ENCODE results near the gene ABLIM2.

Gene ABLIM2

DNA sequence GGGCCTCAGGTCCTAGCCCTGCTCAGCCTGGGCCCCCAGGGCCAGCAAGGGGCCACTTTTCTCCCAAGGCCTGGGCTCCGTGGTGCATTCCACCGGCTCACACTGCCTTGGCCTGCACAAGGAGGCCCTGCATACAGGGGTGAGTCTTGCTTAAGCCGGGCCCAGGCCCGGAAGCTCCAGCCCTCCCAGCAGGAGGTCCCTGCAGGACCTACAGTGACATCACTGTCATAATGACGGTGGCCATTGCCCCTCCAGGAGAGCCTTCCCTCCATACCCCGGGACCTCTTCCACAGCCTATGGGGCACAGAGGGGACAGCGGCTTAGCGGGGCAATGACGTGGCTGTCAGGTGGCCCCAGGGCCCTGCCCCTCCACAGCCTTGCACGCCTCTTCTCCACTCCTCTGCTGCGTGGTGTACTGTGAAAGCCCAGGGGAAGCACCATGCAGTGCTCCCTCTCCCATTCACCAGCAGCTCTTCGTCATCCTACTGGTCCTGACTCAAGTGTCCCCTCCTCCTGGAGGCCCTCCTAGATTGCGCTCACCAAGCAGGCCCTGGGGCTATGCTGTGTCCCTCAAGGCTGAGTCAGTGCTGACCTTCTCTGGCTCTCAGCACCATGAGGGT is 186.6 kb downstream of the ABLIM2 start:
- DNase-seq: no peak

- DNase-seq: no peak
These were observed 187.4 kb downstream of the ABLIM2 start for GRCh38 chr4:7971159-7971631.

GRCh38 chr4:7970361-7970946 is 188.2 kb downstream of the ABLIM2 start:
- DNase-seq: no peak

GRCh38 chr4:7968262-7968896 is 190.2 kb downstream of the ABLIM2 start:
- DNase-seq: no peak

- DNase-seq: no peak
These were observed 190.9 kb downstream of the ABLIM2 start for GRCh38 chr4:7967501-7968261.

DNA sequence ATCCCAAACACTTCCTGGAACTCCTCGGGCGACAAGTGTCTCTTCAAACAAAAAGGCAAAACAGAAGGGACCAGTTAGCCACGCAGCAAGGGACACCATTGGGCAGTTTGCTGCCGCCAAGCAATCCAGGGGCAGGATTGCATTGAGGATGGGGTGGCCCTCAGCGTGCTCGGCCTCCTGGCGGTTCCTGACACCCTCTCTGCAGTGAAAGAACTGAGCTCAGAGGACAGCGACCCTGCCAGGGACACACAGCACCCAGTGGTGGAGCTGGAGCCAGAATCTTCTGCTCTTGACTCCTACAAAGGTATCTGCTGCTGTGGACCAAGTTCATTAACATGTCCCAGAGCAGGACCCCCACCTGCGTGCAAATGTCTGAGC is 191.6 kb downstream of the ABLIM2 start:
- no peak for DNase-seq

DNA sequence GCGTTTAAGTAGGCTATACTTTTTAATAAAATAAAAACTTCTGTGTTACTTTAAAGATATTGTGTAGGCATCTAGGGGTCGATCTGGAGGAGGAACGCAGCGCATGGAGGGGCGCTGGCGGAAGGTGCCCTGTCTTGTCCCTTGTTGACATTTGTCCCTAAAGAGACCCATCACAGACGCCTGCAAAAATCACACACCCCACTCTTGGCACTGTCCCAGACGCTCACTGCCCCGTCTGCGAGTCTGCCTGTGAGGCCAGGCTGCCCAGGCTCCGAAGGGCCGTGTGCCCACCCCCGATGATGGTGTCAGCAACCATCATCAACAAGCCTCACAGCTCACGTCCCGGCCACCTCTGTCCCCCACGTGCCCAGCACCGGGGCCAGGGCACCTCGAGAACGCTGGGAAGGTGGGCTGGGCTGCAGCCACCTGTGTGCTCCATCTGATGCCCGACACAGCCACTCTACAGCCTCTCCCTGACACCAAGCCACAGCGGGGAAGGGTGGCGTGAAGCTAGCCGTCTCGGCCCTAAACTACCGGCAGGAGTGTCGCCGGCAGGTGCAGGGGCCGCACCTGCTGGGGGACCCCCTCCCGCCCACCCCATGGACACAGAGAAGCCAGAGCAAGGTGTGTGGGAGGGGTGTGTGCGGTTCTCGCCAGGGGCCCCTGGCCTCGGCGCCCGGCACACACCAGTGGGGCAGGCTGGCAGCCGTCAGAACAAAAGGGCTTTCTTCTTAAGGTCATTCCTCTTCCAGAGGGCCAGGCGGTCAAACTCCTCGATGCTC is 192.1 kb downstream of the ABLIM2 start:
- DNase-seq: no peak

DNA sequence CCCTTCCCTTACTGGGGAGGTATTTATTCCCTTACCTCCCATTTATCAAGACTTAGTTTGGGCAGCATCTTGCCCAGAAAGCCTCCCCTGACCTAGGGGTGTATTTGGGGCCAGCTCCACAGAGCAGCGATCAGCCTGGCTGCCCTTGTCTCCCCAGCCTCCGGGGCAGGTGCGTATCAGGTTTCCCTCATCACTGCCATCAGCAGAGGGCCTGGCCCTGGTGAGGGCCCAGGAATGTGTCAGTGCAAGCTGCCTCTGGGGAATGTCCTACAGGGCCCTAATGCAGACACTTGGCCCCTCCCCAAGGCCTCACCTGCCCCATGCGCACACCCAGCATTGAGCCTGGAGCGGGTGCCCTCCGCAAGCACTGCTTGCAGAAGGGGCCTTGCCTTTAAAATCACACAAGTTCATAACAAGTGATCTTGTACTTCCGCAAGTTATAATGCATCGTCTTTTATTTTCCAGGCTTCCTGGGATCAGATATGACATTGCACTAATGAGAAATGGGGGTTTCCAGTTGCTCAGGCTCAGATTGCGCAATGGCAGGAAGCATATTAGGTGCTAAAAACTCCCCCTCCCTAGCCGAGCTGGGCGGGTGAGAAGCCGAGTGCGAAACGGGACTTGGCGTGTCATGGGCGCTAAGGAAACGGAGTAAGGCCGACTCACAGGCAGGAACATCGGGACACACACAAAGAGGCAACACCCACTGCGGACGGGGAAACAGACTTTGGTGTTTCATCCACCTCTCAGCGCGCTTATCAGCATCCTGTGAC is 193.5 kb downstream of the ABLIM2 start:
- no peak for DNase-seq

DNA sequence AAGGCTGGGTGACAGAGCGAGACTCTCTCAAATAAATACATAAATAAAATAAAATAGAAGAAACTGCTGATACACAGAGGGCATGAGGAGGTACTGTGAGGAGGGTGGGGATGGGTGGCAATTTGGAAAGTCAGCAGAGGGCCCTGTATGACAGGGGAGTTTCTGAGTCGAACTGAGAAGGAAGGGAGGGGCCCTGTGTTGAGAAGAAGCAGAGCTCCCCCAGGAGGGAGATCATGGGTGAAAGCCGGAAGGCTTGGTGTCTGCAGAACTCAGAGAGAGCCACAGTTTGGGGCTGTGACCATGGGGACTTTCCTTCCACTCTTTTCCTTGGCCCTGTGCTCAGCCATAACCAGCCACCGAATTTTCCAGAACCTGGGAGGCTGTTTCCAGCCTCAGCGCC is 194.2 kb downstream of the ABLIM2 start:
- no peak for DNase-seq

DNA sequence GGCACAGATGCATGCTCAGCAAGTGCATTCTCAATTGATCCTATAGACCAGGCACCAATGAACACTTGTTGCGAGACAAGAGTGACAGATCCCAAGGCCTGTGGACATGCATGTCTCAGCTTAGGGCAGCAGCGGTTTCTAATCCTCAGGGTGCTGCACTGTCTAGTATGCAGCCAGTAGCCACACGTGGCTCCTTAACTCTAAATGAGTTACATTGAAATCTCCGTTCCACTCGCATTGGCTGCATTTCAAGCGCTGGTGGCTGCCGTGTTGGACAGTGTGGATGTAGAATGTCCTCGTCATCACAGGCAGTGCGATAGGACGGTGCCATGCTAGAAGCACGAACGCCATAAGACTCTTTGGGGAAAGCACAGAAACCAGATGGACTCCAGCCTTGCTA is 194.9 kb downstream of the ABLIM2 start:
- DNase-seq: no peak

- no peak for DNase-seq
These were observed 195.8 kb downstream of the ABLIM2 start for GRCh38 chr4:7962609-7963508.

- no peak for DNase-seq
These were observed 197.6 kb downstream of the ABLIM2 start for GRCh38 chr4:7960790-7961655.

- DNase-seq: no peak
These were observed 198.4 kb downstream of the ABLIM2 start for GRCh38 chr4:7960017-7960789.

- DNase-seq: no peak
These were observed 199.5 kb downstream of the ABLIM2 start for GRCh38 chr4:7959078-7959477.

GRCh38 chr4:7956934-7957656 is 201.5 kb downstream of the ABLIM2 start:
- no peak for DNase-seq

DNA sequence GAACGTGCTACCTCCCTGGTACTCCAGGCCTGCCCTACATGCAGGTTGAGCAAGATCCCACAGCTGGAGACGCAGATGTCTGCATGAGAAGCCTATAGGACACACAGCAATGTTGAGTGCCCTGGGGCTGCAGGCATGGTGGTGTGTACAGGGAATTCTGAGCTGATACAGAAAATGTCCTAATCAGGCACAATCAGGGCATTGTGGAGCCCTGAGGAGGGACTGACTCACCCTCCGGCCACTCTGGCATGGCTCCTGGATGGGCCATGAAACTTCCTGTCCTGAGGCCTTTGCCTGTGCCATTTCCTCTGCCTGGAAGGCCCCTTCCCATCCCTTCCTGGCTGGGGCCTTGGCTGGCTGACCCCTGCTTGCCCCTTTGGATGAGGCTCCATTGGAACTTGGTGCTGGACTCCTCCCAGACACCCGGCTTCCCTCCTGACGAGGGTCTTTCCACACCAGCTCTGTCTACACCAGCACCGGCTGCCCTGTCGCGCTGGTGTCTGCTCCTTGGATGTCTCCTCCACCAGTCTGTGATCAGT is 202.3 kb downstream of the ABLIM2 start:
- DNase-seq: no peak

DNA sequence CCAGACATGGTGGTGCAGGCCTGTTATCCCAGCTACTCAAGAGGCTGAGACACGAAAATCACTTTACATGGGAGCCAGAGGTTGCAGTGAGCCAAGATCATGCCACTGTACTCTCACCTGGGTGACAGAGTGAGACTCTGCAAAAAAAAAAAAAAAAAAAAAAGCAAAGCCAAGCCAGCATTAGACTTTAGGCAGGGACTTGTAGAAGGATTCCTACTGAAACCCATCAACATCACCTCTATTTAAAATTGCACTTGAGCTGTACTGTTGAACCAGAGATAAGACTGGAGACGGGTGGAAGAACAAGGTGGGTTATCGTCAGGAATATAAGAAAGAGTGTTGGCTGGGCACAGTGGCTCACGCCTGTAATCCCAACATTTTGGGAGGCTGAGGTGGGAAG is 203.2 kb downstream of the ABLIM2 start:
- no peak for DNase-seq

GRCh38 chr4:7952615-7953014 is 206.0 kb downstream of the ABLIM2 start:
- DNase-seq: no peak

All from activated CD4-positive, CD25-positive, alpha-beta regulatory T cell (primary cell).